Endothelial cell of umbilical vein (primary cell): ENCODE results near the gene EEFSEC. TPM values are rescaled to one million over a fixed set of nuclear protein-coding genes. Genes with fewer than 3 reads are reported as not detected.

ENCODE experiments used
- BruUV-seq: library from RNA; stranded (reverse); fragments of 400-500 nt; replicated peaks from 2 replicates; lab custom pipeline; 2021; lab: Mats Ljungman, UMichigan
- CTCF ChIA-PET: fragments of 300-600, 350-600 bp; sonication (Branson Sonifier 250); formaldehyde crosslinking; loops from one replicate; lab custom pipeline; 2021; ENCODE audit warnings: antibody characterized with exemption, inconsistent platforms; lab: Charles Lee
- POLR2A ChIA-PET: fragments of 300-600, 350-600 bp; sonication (Branson Sonifier 250); formaldehyde crosslinking; loops from one replicate; lab custom pipeline; 2021; ENCODE audit warnings: antibody characterized with exemption, inconsistent platforms; lab: Charles Lee
- DNase-seq: peaks from one replicate; pipeline ENCODE4 v3.0.0-alpha.2; 2011; ENCODE audit warnings: low read depth, low spot score
- FAIRE-seq: peaks from 2 replicates; lab custom pipeline; 2011; peaks lifted over from hg19 to GRCh38; lab: Jason Lieb, UNC
- H2AFZ ChIP-seq: 2 replicates; pipeline ENCODE4 v1.6.0; 2012; ENCODE audit warnings: low read depth, low read length, control low read depth, inconsistent platforms
- H3K27ac ChIP-seq: 2 replicates; pipeline ENCODE4 v1.5.1; 2011; ENCODE audit warnings: low read depth, mild to moderate bottlenecking, control low read depth, low read length, moderate library complexity; ENCODE audit not compliant: insufficient read depth
- H3K27me3 ChIP-seq, 2 experiments: 2 replicates each; pipeline versions ENCODE4 v1.6.0 to v1.6.1; 2011; ENCODE audit warnings: low read length in 2 of 2, mixed read lengths in 1 of 2; ENCODE audit not compliant: control insufficient read depth in 2 of 2, insufficient read depth in 2 of 2
- H3K36me3 ChIP-seq, 2 experiments: 2 replicates in 1 of 2; 3 replicates in 1 of 2; pipeline ENCODE4 v1.5.1; 2011; ENCODE audit warnings: low read length in 2 of 2, mild to moderate bottlenecking in 1 of 2, moderate library complexity in 1 of 2; ENCODE audit not compliant: control insufficient read depth in 2 of 2, insufficient read depth in 2 of 2; ENCODE audit errors: extremely low read depth in 1 of 2
- H3K4me1 ChIP-seq: 3 replicates; pipeline ENCODE4 v1.5.1; 2011; ENCODE audit warnings: mild to moderate bottlenecking, low read length; ENCODE audit not compliant: control insufficient read depth, insufficient read depth; ENCODE audit errors: extremely low read depth
- H3K4me2 ChIP-seq: 2 replicates; pipeline ENCODE4 v1.6.1; 2011; ENCODE audit warnings: low read length, control low read depth, mixed read lengths; ENCODE audit not compliant: insufficient read depth
- H3K4me3 ChIP-seq, 3 experiments: fragments of 200-600 bp in 1 of 3; sonication (generic), shearing (Covaris generic) in 1 of 3; replicated peaks in 1 of 3; 2 replicates each; pipeline ENCODE4 v1.5.1; 2011 to 2016; ENCODE audit warnings: control low read depth in 3 of 3, low read length in 3 of 3, mild to moderate bottlenecking in 2 of 3, inconsistent platforms in 1 of 3, low read depth in 1 of 3, moderate library complexity in 1 of 3; ENCODE audit not compliant: insufficient read depth in 1 of 3
- H3K79me2 ChIP-seq: 2 replicates; pipeline ENCODE4 v1.6.0; 2012; ENCODE audit warnings: low read length, inconsistent platforms; ENCODE audit not compliant: control insufficient read depth, insufficient read depth
- H3K9ac ChIP-seq: replicated peaks from 2 replicates; pipeline ENCODE3; 2011; ENCODE audit warnings: low read length, control low read depth; ENCODE audit not compliant: insufficient read depth; ENCODE audit errors: extremely low read depth
- H3K9me1 ChIP-seq: replicated peaks from 3 replicates; pipeline ENCODE4 v1.6.0; 2011; ENCODE audit warnings: mild to moderate bottlenecking, low read length; ENCODE audit not compliant: control insufficient read depth, insufficient read depth; ENCODE audit errors: extremely low read depth
- H3K9me3 ChIP-seq: replicated peaks from 2 replicates; pipeline ENCODE4 v1.5.1; 2012; ENCODE audit warnings: low read length, inconsistent platforms; ENCODE audit not compliant: control insufficient read depth, insufficient read depth
- H4K20me1 ChIP-seq: replicated peaks from 2 replicates; pipeline ENCODE3; 2011; ENCODE audit warnings: mild to moderate bottlenecking, low read length; ENCODE audit not compliant: control insufficient read depth, insufficient read depth; ENCODE audit errors: extremely low read depth
- EZH2 ChIP-seq: IDR thresholded peaks from 2 replicates; pipeline ENCODE4 v1.6.1; 2012; ENCODE audit warnings: borderline replicate concordance, low read depth, mild to moderate bottlenecking, moderate library complexity, low read length, inconsistent platforms; ENCODE audit not compliant: severe bottlenecking
- FOS ChIP-seq: IDR thresholded peaks from 2 replicates; pipeline ENCODE4 v1.6.1; 2011; ENCODE audit warnings: mild to moderate bottlenecking, low read length, moderate library complexity, borderline replicate concordance; ENCODE audit not compliant: insufficient read depth
- GATA2 ChIP-seq: IDR thresholded peaks from 2 replicates; pipeline ENCODE4 v1.7.0; 2011; ENCODE audit warnings: low read depth, mild to moderate bottlenecking, moderate library complexity, mixed read lengths, low read length; ENCODE audit not compliant: insufficient read length, insufficient read depth
- JUN ChIP-seq: IDR thresholded peaks from 2 replicates; pipeline ENCODE4 v1.6.1; 2011; ENCODE audit warnings: borderline replicate concordance, low read depth; ENCODE audit not compliant: insufficient read length, insufficient read depth
- MYC ChIP-seq: IDR thresholded peaks from one replicate; pipeline ENCODE4 v1.6.1; 2011; ENCODE audit warnings: mild to moderate bottlenecking, low read depth, low read length
- POLR2A ChIP-seq: IDR thresholded peaks from 2 replicates; pipeline ENCODE4 v1.6.1; 2012; ENCODE audit warnings: low read depth, mild to moderate bottlenecking, control low read depth, low read length
- POLR2AphosphoS5 ChIP-seq: IDR thresholded peaks from 2 replicates; pipeline ENCODE4 v1.6.1; 2012; ENCODE audit warnings: low read depth, mild to moderate bottlenecking, control low read depth, low read length, moderate library complexity; ENCODE audit not compliant: insufficient read depth
- dilution Hi-C: fragments of 300-500 bp; cut with MboI; formaldehyde crosslinking; loops from one replicate; pipeline ENCODE4 v1.15.0; 2019; ENCODE audit warnings: low sequenced_read_pairs; ENCODE audit not compliant: extremely low pct_ligation_motif_present
- intact Hi-C: fragments of 100-400 bp; cut with micrococcal nuclease; formaldehyde crosslinking; loops from one replicate; pipeline ENCODE4 v1.10.0; 2022
- polyA plus RNA-seq, 4 experiments: library from polyadenylated mRNA; depleted of rRNA in 3 of 4; stranded (reverse) in 3 of 4; unstranded in 1 of 4; fragments of >200 nt; gene quantifications; 2 replicates each; pipeline versions ENCODE4 v1.2.1 to v1.2.3, GENCODE V29; 2011 to 2012; ENCODE audit warnings: missing spikeins in 1 of 4
- total RNA-seq: library from RNA; stranded (reverse); gene quantifications from 2 replicates; pipeline ENCODE4 v1.2.3, GENCODE V29; 2021
- TF ChIP-seq, protein P1 (sequence below), 2 donors: IDR thresholded peaks; 1 replicate in 1 of 2; 2 replicates in 1 of 2; pipeline ENCODE4 v1.5.1; 2011; ENCODE audit warnings: low read length in 2 of 2, mild to moderate bottlenecking in 2 of 2, moderate library complexity in 2 of 2, control low read depth in 1 of 2, inconsistent platforms in 1 of 2, low read depth in 1 of 2; ENCODE audit not compliant: insufficient read depth in 1 of 2; ENCODE audit errors: extremely low read depth in 1 of 2
- TF ChIP-seq, protein P2 (sequence below): IDR thresholded peaks from 2 replicates; pipeline ENCODE4 v1.6.1; 2011; ENCODE audit not compliant: insufficient read depth, insufficient read length

The EEFSEC gene
- total and polyA plus RNA-seq, 2 donors (not counting 3 experiments of a cell fraction or from before 2014, with no cell fraction given) = 13.1 to 14.5 TPM

DNA sequence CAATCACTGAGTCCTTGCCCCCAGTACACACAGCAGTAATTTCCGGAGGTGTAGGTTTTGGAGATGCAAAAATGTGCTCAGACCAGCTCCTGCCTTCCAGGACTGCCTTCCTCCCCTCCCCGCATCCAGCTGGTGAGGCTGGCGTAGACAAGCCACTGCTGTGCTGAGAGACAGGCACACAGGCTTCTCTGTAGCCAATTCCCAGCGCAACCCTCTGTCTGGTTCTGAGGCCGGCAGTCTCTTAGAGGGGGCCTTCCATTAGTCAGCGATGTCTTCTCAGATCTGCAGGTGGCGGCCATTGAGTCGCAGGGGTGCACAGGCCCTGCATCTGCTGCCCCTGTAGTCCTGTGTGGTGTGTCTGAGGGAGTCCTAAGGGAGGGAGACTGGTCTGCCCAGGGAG is 199.0 kb downstream of the EEFSEC start:
- DNase-seq = no peak
- H3K27ac ChIP-seq = no peak overlapping the region
- H2AFZ ChIP-seq = no peak overlapping the region
- H3K36me3 ChIP-seq = no peaks in the 10 kb centered on the region
- no peaks in the 10 kb centered on the region for H3K9me1 ChIP-seq
- no TSS peak for BruUV-seq
- H3K4me3 ChIP-seq = no peak overlapping the region
- H3K9me3 ChIP-seq = no peaks in the 10 kb centered on the region
- dilution Hi-C loops = no loop called here
- POLR2A ChIA-PET = no interaction called here
- FAIRE-seq = no peak
- H3K27me3 ChIP-seq = no peaks in the 10 kb centered on the region
- H4K20me1 ChIP-seq = no peaks in the 10 kb centered on the region
- intact Hi-C loops = no loop called here
- H3K4me1 ChIP-seq = peaks cover 24% of the 10 kb centered on the region
- no peak overlapping the region for H3K9ac ChIP-seq
- no peak overlapping the region for H3K4me2 ChIP-seq
- no peaks in the 10 kb centered on the region for H3K79me2 ChIP-seq
- TF ChIP-seq EZH2 = no peak
- TF ChIP-seq FOS = no peak
- TF ChIP-seq, protein P1, sequence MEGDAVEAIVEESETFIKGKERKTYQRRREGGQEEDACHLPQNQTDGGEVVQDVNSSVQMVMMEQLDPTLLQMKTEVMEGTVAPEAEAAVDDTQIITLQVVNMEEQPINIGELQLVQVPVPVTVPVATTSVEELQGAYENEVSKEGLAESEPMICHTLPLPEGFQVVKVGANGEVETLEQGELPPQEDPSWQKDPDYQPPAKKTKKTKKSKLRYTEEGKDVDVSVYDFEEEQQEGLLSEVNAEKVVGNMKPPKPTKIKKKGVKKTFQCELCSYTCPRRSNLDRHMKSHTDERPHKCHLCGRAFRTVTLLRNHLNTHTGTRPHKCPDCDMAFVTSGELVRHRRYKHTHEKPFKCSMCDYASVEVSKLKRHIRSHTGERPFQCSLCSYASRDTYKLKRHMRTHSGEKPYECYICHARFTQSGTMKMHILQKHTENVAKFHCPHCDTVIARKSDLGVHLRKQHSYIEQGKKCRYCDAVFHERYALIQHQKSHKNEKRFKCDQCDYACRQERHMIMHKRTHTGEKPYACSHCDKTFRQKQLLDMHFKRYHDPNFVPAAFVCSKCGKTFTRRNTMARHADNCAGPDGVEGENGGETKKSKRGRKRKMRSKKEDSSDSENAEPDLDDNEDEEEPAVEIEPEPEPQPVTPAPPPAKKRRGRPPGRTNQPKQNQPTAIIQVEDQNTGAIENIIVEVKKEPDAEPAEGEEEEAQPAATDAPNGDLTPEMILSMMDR (IDR thresholded peaks at IDR 0.05; ENCODE audit: extremely low read depth in 1 of 2, insufficient read depth in 1 of 2, low read depth in 1 of 2, low read length in 2 of 2) = no peak
- TF ChIP-seq JUN = no peak
- no peak for TF ChIP-seq GATA2
- TF ChIP-seq POLR2A = no peak
- no peak for TF ChIP-seq POLR2AphosphoS5
- no peak for TF ChIP-seq MYC
- TF ChIP-seq, protein P2, sequence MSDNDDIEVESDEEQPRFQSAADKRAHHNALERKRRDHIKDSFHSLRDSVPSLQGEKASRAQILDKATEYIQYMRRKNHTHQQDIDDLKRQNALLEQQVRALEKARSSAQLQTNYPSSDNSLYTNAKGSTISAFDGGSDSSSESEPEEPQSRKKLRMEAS = no peak
- CTCF ChIA-PET = no interaction called here
